ACC112 (cell line): Measurements from ENCODE around the gene UNC13D.

ENCODE experiments used
- H2AFZ ChIP-seq: fragments of 200-600 bp; sonication (generic); one replicate; pipeline ENCODE4 v1.6.0; 2017; ENCODE audit warnings: antibody characterized with exemption, low read length; ENCODE audit not compliant: unreplicated experiment
- H3K27ac ChIP-seq: fragments of 200-600 bp; sonication (generic); 2 replicates; pipeline ENCODE4 v1.5.1; 2014; ENCODE audit warnings: low read depth, mild to moderate bottlenecking, antibody characterized with exemption, low read length, moderate library complexity
- H3K27me3 ChIP-seq: fragments of 200-600 bp; sonication (generic); 2 replicates; pipeline ENCODE4 v1.6.1; 2014; ENCODE audit warnings: mild to moderate bottlenecking, antibody characterized with exemption, low read length, moderate library complexity, mixed read lengths; ENCODE audit not compliant: insufficient read depth
- H3K36me3 ChIP-seq: fragments of 200-600 bp; sonication (generic); 2 replicates; pipeline ENCODE4 v1.6.1; 2016; ENCODE audit warnings: mild to moderate bottlenecking, antibody characterized with exemption, low read length, moderate library complexity, mixed read lengths; ENCODE audit not compliant: insufficient read depth
- H3K4me1 ChIP-seq: fragments of 200-600 bp; sonication (generic); one replicate; pipeline ENCODE4 v1.6.1; 2016; ENCODE audit warnings: low read length, mixed read lengths; ENCODE audit not compliant: insufficient read depth, unreplicated experiment, control insufficient read depth
- H3K4me3 ChIP-seq: fragments of 200-600 bp; sonication (generic); 2 replicates; pipeline ENCODE4 v1.5.1; 2014; ENCODE audit warnings: mild to moderate bottlenecking, low read depth, low read length
- H3K79me2 ChIP-seq: fragments of 200-600 bp; sonication (generic); one replicate; pipeline ENCODE4 v1.6.0; 2016; ENCODE audit warnings: low read length; ENCODE audit not compliant: control insufficient read depth, unreplicated experiment, insufficient read depth

UNC13D gene

DNA sequence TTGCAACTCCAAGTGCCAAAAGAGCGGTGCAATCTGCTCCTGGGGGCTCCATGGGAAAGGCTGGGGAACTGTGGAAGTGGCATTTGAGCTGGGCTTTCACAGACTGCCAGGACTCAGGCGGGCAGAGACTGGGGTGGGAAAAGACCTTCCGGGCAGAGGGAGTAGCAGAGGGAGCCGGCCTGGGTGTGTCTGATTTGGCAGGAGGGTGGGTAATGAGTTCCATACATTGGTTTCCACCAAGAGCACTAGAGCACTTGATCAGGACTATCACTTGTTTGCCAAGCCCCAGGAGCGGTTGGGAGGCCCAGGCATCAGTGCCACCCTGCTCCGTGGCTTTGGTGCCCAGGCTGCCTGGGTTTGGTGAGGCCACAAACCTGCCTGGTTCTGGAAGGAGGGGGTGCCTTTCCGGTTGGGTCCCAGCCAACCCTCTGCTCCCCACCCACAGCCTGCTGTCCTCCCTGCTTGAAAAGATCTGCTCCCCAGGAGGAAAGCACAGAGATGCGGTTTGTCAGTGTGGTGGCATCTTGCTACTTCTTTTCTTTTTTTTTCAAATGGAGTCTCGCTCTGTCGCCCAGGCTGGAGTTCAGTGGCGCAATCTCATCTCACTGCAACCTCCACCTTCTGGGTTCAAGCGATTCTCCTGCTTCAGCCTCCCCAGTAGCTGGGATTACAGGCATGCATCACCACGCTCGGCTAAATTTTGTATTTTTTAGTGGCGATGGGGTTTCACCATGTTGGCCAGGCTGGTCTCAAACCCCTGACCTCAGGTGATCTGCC is 37.7 kb upstream of the UNC13D start:
- Histone ChIP-seq H3K4me3 (no peak overlapping the region), H2AFZ (no peak overlapping the region), H3K4me1 (peaks cover under 1% of the 10 kb centered on the region), H3K79me2 (no peaks in the 10 kb centered on the region), H3K36me3 (no peaks in the 10 kb centered on the region), H3K27me3 (no peaks in the 10 kb centered on the region), H3K27ac (no peak overlapping the region)

DNA sequence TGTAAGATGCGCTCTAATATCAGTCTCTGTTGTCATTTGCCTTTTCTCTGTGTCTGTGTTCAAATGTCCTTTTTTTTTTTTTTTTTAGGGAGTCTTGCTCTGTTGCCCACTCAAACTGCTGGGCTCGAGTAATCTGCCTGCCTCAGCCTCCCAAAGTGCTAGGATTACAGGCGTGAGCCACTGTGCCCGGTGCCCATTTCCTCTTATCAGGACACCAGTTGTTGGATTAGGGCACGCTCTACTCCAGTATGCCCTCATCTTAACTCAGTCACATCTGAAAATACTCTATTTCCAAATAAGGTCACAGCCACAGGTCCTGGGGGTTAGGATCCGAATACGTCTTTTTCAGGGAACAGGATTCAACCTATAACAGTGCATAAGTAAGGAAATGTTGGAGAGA is 36.1 kb upstream of the UNC13D start:
- H3K4me1 ChIP-seq = peaks cover 16% of the 10 kb centered on the region
- no peaks in the 10 kb centered on the region for H3K27me3 ChIP-seq
- H3K36me3 ChIP-seq = no peaks in the 10 kb centered on the region
- H3K27ac ChIP-seq = no peak overlapping the region
- H3K79me2 ChIP-seq = no peaks in the 10 kb centered on the region
- no peak overlapping the region for H2AFZ ChIP-seq
- no peak overlapping the region for H3K4me3 ChIP-seq

GRCh38 chr17:75878174-75878998 is 34.2 kb upstream of the UNC13D start, which contains the start of gene TRIM47:
Gene TRIM47, minus strand, starts transcription at chr17:75878581. Its CDS starts 33 bp downstream, at chr17:75878548.
- Histone ChIP-seq H2AFZ (peak within 1 kb of the TSS; percentile 46), H3K27me3 (no peaks in the 10 kb centered on the region), H3K36me3 (no peaks in the 10 kb centered on the region), H3K27ac (peak within 1 kb of the TSS; percentile 91), H3K4me3 (peak within 1 kb of the TSS; percentile 85), H3K79me2 (no peaks in the 10 kb centered on the region), H3K4me1 (peaks cover 24% of the 10 kb centered on the region)

DNA sequence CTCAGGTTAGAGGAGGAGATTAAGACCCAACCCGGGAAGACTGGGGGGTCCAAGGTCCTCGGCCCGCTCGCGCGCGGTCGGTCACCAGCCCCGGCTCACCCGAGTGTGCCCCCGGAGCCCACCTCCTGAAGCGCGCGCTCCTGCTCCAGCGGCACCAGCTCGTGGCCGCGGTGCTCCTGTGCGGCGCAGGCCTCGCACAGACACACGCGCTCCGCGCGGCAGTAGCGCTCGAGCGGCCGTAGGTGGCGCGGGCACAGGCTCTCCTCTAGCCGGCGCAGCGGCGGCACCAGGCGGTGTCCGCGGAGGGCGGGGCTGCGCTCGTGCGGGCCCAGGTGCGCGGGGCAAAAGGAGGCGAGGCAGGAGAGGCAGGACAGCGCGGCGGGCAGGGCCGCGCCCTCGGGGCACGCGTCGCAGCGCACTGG is 33.6 kb upstream of the UNC13D start:
- peak overlapping the region; percentile 91 for H3K27ac ChIP-seq
- peak overlapping the region; percentile 46 for H2AFZ ChIP-seq
- H3K4me1 ChIP-seq = peaks cover 29% of the 10 kb centered on the region
- H3K79me2 ChIP-seq = no peaks in the 10 kb centered on the region
- H3K4me3 ChIP-seq = peak overlapping the region; percentile 85
- no peaks in the 10 kb centered on the region for H3K36me3 ChIP-seq
- no peaks in the 10 kb centered on the region for H3K27me3 ChIP-seq

- Histone ChIP-seq H3K27me3 (no peaks in the 10 kb centered on the region), H3K4me1 (peaks cover 35% of the 10 kb centered on the region), H2AFZ (peak overlapping the region; percentile 15), H3K4me3 (peak overlapping the region; percentile 85), H3K36me3 (no peaks in the 10 kb centered on the region), H3K79me2 (no peaks in the 10 kb centered on the region), H3K27ac (peak overlapping the region; percentile 91)
Measured at GRCh38 chr17:75876938-75877751, 32.9 kb upstream of the UNC13D start.

DNA sequence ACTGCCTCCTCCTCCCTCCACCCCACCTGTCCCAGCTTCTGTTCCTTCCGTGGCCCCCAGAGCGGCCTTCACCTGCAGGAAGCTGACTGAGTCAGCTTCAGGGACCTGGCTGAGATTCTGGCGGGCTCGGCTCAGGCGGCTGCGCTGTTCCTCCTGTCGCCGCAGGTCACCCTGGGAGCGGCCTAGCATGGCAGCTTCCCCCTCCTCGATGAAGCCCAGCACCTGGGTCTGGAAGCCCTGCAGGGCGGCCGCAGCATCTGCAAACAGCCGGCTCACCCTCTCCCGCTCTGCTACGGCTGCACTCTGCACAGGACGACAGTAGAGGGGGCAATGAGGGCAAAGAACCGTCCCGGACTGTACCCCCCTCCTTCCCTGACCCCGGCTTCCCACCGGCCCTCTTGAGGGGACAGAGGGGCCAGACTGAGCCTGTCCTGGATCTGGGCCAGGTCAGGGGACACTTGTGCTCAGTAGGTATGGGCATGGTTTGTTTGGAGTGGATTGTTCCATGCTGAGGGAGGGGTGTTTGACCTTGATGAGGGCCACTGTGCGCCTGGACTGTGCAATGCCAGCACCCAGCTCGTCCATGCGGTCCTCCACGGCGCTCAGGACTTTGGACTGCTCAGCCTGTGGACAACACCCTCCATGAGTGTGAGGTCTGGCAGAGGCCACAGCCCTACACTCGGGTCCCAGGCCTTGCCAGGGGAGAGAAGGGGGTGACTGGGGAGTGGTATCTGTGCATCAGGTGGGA is 32.2 kb upstream of the UNC13D start:
- no peaks in the 10 kb centered on the region for H3K27me3 ChIP-seq
- H3K27ac ChIP-seq = peak overlapping the region; percentile 91
- no peaks in the 10 kb centered on the region for H3K36me3 ChIP-seq
- H2AFZ ChIP-seq = no peak overlapping the region
- no peaks in the 10 kb centered on the region for H3K79me2 ChIP-seq
- H3K4me3 ChIP-seq = peak overlapping the region; percentile 85
- H3K4me1 ChIP-seq = peaks cover 35% of the 10 kb centered on the region

DNA sequence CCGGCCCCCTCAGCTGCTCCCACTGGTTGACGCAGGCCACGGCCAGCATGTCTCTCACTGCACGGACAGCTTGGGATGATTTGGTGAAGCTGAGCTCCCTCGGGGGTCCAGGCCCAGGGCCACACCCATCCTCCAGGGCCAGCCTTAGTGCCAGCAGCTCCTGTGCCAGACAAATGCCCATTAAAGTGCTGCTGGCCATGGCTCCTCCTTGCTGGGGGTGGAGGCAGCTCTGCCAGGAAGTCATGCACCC is 31.7 kb upstream of the UNC13D start:
- H2AFZ ChIP-seq = no peak overlapping the region
- H3K27ac ChIP-seq = peak overlapping the region; percentile 91
- peaks cover 35% of the 10 kb centered on the region for H3K4me1 ChIP-seq
- no peaks in the 10 kb centered on the region for H3K79me2 ChIP-seq
- peak overlapping the region; percentile 85 for H3K4me3 ChIP-seq
- no peaks in the 10 kb centered on the region for H3K27me3 ChIP-seq
- no peaks in the 10 kb centered on the region for H3K36me3 ChIP-seq

- H2AFZ ChIP-seq = no peak overlapping the region
- H3K27me3 ChIP-seq = no peaks in the 10 kb centered on the region
- H3K36me3 ChIP-seq = no peaks in the 10 kb centered on the region
- peaks cover 35% of the 10 kb centered on the region for H3K4me1 ChIP-seq
- no peaks in the 10 kb centered on the region for H3K79me2 ChIP-seq
- H3K4me3 ChIP-seq = 0 out of 2 replicates have a peak overlapping the region, but pooled peaks have one; percentile 85
- H3K27ac ChIP-seq = peak overlapping the region; percentile 91
Measured at GRCh38 chr17:75875182-75875939, 31.2 kb upstream of the UNC13D start.

DNA sequence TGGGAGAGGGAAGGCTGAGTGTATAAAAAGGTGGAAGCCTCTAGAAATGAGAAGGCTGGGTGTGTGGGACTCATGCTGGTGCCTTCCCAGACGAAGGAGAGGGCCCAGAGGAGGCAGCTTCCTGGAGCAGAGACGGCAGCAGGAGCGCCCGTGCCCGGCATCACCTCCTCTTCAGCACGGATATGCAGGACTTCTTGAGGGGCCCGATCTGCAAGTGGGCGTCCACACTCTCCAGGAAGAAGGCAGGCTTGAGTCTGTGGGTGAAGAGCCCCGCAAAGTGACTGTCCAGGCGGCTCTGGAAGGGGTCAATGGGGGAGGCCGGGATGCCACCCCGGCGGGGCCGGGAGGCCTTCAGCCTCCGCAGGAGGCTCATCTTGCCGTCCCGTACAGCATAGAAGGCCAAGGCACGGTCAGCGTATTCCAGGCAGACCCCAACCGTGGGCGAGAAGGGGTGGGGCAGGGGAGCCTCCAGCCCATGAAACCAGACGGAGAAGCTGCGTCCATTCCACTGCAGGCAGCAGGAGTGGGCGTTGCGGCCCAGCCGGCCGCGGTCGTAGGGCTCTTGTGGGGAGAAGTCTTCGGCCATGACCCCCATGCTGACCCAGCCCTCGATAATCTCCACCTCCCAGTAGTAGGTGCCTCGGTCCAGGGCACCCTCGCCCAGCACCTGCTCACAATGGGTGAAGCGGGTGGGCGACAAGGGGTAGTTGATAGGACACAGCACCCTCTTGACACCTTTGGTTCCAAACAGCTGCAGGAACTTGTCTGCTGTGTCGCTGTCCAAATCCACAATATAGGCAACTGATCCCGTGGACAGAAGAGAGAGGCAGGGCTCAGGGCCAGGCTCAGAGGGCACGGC is 30.3 kb upstream of the UNC13D start:
- H3K27ac ChIP-seq = peak overlapping the region; percentile 91; the same call in 1 of the 2 replicates
- H3K4me3 ChIP-seq = no peak overlapping the region
- no peak overlapping the region for H2AFZ ChIP-seq
- no peaks in the 10 kb centered on the region for H3K36me3 ChIP-seq
- no peaks in the 10 kb centered on the region for H3K79me2 ChIP-seq
- H3K27me3 ChIP-seq = no peaks in the 10 kb centered on the region
- peaks cover 39% of the 10 kb centered on the region for H3K4me1 ChIP-seq
